SK-N-SH treated with all-trans-retinoic acid at 6 μM for 48 hours (cell line): ENCODE data around the gene TMEM163.

Source experiments
- ATAC-seq: fragments of 200-7000 bp; cut with Tn5 transposase; 3 replicates; pipeline ENCODE4 v1.9.1; 2020; ENCODE audit warnings: mild to moderate bottlenecking, moderate library complexity
- ARNTL ChIP-seq: fragments of 450-650 bp; formaldehyde crosslinking; IDR thresholded peaks from 2 replicates; pipeline ENCODE4 v1.5.0; 2020; ENCODE audit warnings: low read depth, mild to moderate bottlenecking, moderate library complexity, borderline replicate concordance
- BACH2 ChIP-seq: fragments of 250-450 bp; sonication (Bioruptor Pico); IDR thresholded peaks from 2 replicates; pipeline ENCODE4 v1.9.0; 2021; ENCODE audit warnings: mild to moderate bottlenecking, borderline replicate concordance
- CREB5 ChIP-seq: fragments of 250-450 bp; sonication (Bioruptor Pico); IDR thresholded peaks from 2 replicates; pipeline ENCODE4 v1.5.1; 2020; ENCODE audit warnings: low read depth, mild to moderate bottlenecking, moderate library complexity
- CSDC2 ChIP-seq: fragments of 250-450 bp; sonication (Bioruptor Pico); IDR thresholded peaks from 2 replicates; pipeline ENCODE4 v1.5.0; 2020; ENCODE audit warnings: mild to moderate bottlenecking, moderate library complexity
- CSRNP3 ChIP-seq: fragments of 250-450 bp; sonication (Bioruptor Pico); IDR thresholded peaks from 2 replicates; pipeline ENCODE4 v1.5.1; 2021; ENCODE audit warnings: mild to moderate bottlenecking, moderate library complexity
- ESRRG ChIP-seq: fragments of 250-450 bp; sonication (Bioruptor Pico); IDR thresholded peaks from 2 replicates; pipeline ENCODE4 v1.6.1; 2021; ENCODE audit warnings: mild to moderate bottlenecking
- GLIS3 ChIP-seq: fragments of 250-450 bp; sonication (Bioruptor Pico); IDR thresholded peaks from 2 replicates; pipeline ENCODE4 v1.5.0; 2020; ENCODE audit warnings: mild to moderate bottlenecking, moderate library complexity
- ISL1 ChIP-seq: fragments of 250-450 bp; sonication (Bioruptor Pico); IDR thresholded peaks from 2 replicates; pipeline ENCODE4 v2.1.2; 2022; ENCODE audit warnings: mild to moderate bottlenecking, moderate library complexity
- OSR1 ChIP-seq: fragments of 250-450 bp; sonication (Bioruptor Pico); IDR thresholded peaks from 2 replicates; pipeline ENCODE4 v1.8.0; 2022; ENCODE audit warnings: moderate library complexity, mild to moderate bottlenecking, inconsistent platforms
- POU6F1 ChIP-seq: fragments of 250-450 bp; sonication (Bioruptor Pico); IDR thresholded peaks from 2 replicates; pipeline ENCODE4 v1.8.0; 2021; ENCODE audit warnings: low read depth, mild to moderate bottlenecking, moderate library complexity, borderline replicate concordance
- PPARA ChIP-seq: fragments of 250-450 bp; sonication (Bioruptor Pico); IDR thresholded peaks from 2 replicates; pipeline ENCODE4 v1.5.0; 2020; ENCODE audit warnings: mild to moderate bottlenecking, borderline replicate concordance
- RARB ChIP-seq: fragments of 250-450 bp; sonication (Bioruptor Pico); IDR thresholded peaks from 2 replicates; pipeline ENCODE4 v1.8.0; 2021; ENCODE audit warnings: mild to moderate bottlenecking, moderate library complexity
- SNAI2 ChIP-seq: fragments of 250-450 bp; sonication (Bioruptor Pico); IDR thresholded peaks from 2 replicates; pipeline ENCODE4 v1.5.0; 2020; ENCODE audit warnings: mild to moderate bottlenecking, moderate library complexity
- TCF4 ChIP-seq: fragments of 250-450 bp; sonication (Bioruptor Pico); IDR thresholded peaks from 2 replicates; pipeline ENCODE4 v1.8.0; 2021; ENCODE audit warnings: mild to moderate bottlenecking, moderate library complexity, borderline replicate concordance
- TOX ChIP-seq: fragments of 250-450 bp; sonication (Bioruptor Pico); IDR thresholded peaks from 2 replicates; pipeline ENCODE4 v1.8.0; 2021; ENCODE audit warnings: mild to moderate bottlenecking, moderate library complexity, borderline replicate concordance
- ZC3H10 ChIP-seq: fragments of 250-450 bp; sonication (Bioruptor Pico); IDR thresholded peaks from 2 replicates; pipeline ENCODE4 v1.5.1; 2021; ENCODE audit warnings: mild to moderate bottlenecking, moderate library complexity
- ZFP3 ChIP-seq: fragments of 250-450 bp; sonication (Bioruptor Pico); IDR thresholded peaks from 2 replicates; pipeline ENCODE4 v1.5.0; 2020; ENCODE audit warnings: mild to moderate bottlenecking, moderate library complexity
- ZFP30 ChIP-seq: fragments of 450-650 bp; formaldehyde crosslinking; IDR thresholded peaks from 2 replicates; pipeline ENCODE4 v1.5.0; 2022; ENCODE audit warnings: mild to moderate bottlenecking, moderate library complexity
- ZNF565 ChIP-seq: fragments of 450-650 bp; formaldehyde crosslinking; conservative IDR thresholded peaks from 2 replicates; pipeline ENCODE4 v1.5.0; 2020; ENCODE audit warnings: low read depth, mild to moderate bottlenecking, moderate library complexity
- ZNF8 ChIP-seq: fragments of 450-650 bp; formaldehyde crosslinking; IDR thresholded peaks from 2 replicates; pipeline ENCODE4 v1.5.0; 2020; ENCODE audit warnings: mild to moderate bottlenecking, moderate library complexity
- TF ChIP-seq, protein P1 (sequence below): fragments of 250-450 bp; sonication (Bioruptor Pico); IDR thresholded peaks from 2 replicates; pipeline ENCODE4 v1.8.0; 2020; ENCODE audit warnings: mild to moderate bottlenecking, moderate library complexity, borderline replicate concordance

The TMEM163 gene

GRCh38 chr2:134505446-134505845, 213.4 kb downstream of the TMEM163 start:
- TF ChIP-seq ZFP30 (CRISPR knock-in tag) (no peak), TCF4 (no peak), BACH2 (no peak), ZNF565 (CRISPR knock-in tag) (no peak), ZC3H10 (no peak), ZFP3 (CRISPR knock-in tag) (no peak), CREB5 (CRISPR knock-in tag) (no peak), GLIS3 (CRISPR knock-in tag) (no peak), POU6F1 (CRISPR knock-in tag) (no peak), ARNTL (no peak), TOX (no peak), ZNF8 (CRISPR knock-in tag) (no peak), CSRNP3 (CRISPR knock-in tag) (no peak), ISL1 (no peak)
- TF ChIP-seq, protein P1, sequence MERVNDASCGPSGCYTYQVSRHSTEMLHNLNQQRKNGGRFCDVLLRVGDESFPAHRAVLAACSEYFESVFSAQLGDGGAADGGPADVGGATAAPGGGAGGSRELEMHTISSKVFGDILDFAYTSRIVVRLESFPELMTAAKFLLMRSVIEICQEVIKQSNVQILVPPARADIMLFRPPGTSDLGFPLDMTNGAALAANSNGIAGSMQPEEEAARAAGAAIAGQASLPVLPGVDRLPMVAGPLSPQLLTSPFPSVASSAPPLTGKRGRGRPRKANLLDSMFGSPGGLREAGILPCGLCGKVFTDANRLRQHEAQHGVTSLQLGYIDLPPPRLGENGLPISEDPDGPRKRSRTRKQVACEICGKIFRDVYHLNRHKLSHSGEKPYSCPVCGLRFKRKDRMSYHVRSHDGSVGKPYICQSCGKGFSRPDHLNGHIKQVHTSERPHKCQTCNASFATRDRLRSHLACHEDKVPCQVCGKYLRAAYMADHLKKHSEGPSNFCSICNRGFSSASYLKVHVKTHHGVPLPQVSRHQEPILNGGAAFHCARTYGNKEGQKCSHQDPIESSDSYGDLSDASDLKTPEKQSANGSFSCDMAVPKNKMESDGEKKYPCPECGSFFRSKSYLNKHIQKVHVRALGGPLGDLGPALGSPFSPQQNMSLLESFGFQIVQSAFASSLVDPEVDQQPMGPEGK (CRISPR knock-in tag) = no peak
- ATAC-seq = no peak

DNA sequence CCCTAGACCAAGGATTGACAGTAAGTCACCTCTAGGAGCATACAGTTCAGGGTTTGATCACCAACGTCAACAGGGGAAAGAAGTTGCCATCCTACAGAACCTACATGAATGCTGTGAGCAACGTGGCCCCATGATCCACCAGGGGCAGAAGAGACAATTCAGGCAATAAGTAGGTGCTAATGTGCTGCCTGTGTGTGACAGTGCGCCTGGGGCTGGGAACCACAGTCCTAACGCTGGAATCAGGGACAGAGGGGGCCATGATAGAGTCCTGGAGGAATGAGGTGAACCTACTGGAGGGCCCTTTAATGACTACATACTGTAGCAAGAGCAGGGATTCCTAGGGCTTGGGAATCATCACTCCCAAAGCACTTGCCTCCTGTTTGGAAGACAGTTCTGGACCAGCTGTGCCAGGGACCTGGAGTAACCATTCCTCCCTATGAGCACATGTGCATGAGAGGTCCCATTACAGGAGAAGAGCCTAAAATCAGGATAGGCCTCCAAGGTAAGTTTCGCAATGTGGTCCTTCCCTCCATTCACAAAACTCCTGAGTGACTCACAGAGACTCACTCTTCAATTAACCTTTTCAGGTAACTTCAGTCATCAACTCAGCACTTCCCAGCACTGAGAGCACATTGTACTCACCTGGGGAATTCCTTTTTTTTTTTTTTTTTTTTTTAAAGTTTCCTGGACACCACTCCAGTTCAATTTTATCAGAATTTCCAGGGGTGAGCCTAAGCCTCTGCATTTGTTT, 214.0 kb downstream of the TMEM163 start:
- ATAC-seq = no peak
- TF ChIP-seq POU6F1 (CRISPR knock-in tag) (no peak), CSRNP3 (CRISPR knock-in tag) (no peak), CREB5 (CRISPR knock-in tag) (no peak), RARB (no peak), ZFP30 (CRISPR knock-in tag) (no peak), ZNF8 (CRISPR knock-in tag) (no peak), ZNF565 (CRISPR knock-in tag) (no peak), CSDC2 (CRISPR knock-in tag) (no peak), PPARA (CRISPR knock-in tag) (no peak), ISL1 (no peak), TCF4 (no peak), ZC3H10 (no peak), ESRRG (no peak), OSR1 (CRISPR knock-in tag) (no peak), TOX (no peak), BACH2 (no peak), SNAI2 (CRISPR knock-in tag) (no peak), GLIS3 (CRISPR knock-in tag) (no peak)
